Transverse colon (tissue), 4 donors: Measurements from ENCODE around the gene BIK.

ENCODE experiments used
- CTCF ChIP-seq, 5 experiments: fragments of 200-600 bp in 3 of 5; fragments of 450-650 bp in 2 of 5; sonication (generic) in 3 of 5; IDR thresholded peaks; 1 replicate in 2 of 5; 2 replicates in 3 of 5; pipeline ENCODE4 v1.5.1; 2016 to 2017; ENCODE audit warnings: antibody characterized with exemption in 5 of 5, inconsistent platforms in 3 of 5, mild to moderate bottlenecking in 2 of 5, moderate library complexity in 1 of 5
- EP300 ChIP-seq: sonication (generic); formaldehyde crosslinking; IDR thresholded peaks from one replicate; pipeline ENCODE4 v1.6.1; 2017; ENCODE audit warnings: antibody characterized with exemption, low read depth
- POLR2A ChIP-seq: fragments of 450-650 bp; IDR thresholded peaks from one replicate; pipeline ENCODE4 v1.6.1; 2016; ENCODE audit warnings: antibody characterized with exemption, mild to moderate bottlenecking, moderate library complexity
- POLR2AphosphoS5 ChIP-seq, 3 donors: sonication (generic); formaldehyde crosslinking; IDR thresholded peaks; one replicate each; pipeline ENCODE4 v1.6.1; 2016; ENCODE audit warnings: antibody characterized with exemption in 3 of 3

GRCh38 chr22:43154887-43155536 is 44.5 kb downstream of the BIK start:
- TF ChIP-seq CTCF (IDR thresholded peaks at IDR 0.05) (no peak), POLR2A (no peak), POLR2AphosphoS5 (IDR thresholded peaks at IDR 0.05) (no peak), EP300 (no peak)
